Transverse colon (tissue), 4 donors: ENCODE measurements around the gene BTN3A1.

Experiments used
- POLR2AphosphoS5 ChIP-seq, 3 donors: sonication (generic); formaldehyde crosslinking; IDR thresholded peaks; one replicate each; pipeline ENCODE4 v1.6.1; 2016; ENCODE audit warnings: antibody characterized with exemption in 3 of 3
- TF ChIP-seq, protein P1 (sequence below), 5 experiments: fragments of 200-600 bp in 3 of 5; fragments of 450-650 bp in 2 of 5; sonication (generic) in 3 of 5; IDR thresholded peaks; 1 replicate in 2 of 5; 2 replicates in 3 of 5; pipeline ENCODE4 v1.5.1; 2016 to 2017; ENCODE audit warnings: antibody characterized with exemption in 5 of 5, inconsistent platforms in 3 of 5, mild to moderate bottlenecking in 2 of 5, moderate library complexity in 1 of 5

DNA sequence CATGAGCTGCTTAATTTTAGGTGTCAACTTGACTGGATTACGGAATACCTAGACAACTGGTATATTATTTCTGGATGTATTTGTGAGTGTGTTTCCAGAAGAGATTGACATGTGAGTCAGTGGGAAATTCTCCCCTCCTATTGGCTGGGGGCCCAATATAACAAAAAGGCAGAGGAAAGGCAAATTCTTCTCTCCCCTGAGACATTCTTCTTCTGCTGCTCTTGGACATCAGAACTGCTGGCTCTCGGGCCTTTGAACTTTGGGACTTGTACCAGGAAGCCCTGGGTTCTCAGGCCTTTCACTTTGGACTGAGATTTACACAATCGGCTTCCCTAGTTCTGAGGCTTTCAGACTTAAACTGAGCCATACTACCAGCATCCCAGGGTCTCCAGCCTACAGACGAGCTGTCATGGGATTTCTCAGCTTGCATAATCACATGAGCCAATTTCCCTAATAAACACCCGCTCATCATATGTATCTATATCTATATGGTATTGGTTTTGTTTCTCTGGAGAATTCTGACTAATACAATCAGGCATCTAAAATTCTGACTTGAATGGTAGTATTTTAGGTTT lies 30.6 kb downstream of the BTN3A1 start:
- TF ChIP-seq POLR2AphosphoS5 (IDR thresholded peaks at IDR 0.05), result no peak
- TF ChIP-seq, protein P1, sequence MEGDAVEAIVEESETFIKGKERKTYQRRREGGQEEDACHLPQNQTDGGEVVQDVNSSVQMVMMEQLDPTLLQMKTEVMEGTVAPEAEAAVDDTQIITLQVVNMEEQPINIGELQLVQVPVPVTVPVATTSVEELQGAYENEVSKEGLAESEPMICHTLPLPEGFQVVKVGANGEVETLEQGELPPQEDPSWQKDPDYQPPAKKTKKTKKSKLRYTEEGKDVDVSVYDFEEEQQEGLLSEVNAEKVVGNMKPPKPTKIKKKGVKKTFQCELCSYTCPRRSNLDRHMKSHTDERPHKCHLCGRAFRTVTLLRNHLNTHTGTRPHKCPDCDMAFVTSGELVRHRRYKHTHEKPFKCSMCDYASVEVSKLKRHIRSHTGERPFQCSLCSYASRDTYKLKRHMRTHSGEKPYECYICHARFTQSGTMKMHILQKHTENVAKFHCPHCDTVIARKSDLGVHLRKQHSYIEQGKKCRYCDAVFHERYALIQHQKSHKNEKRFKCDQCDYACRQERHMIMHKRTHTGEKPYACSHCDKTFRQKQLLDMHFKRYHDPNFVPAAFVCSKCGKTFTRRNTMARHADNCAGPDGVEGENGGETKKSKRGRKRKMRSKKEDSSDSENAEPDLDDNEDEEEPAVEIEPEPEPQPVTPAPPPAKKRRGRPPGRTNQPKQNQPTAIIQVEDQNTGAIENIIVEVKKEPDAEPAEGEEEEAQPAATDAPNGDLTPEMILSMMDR (IDR thresholded peaks at IDR 0.05), result no peak
